H9 (cell line): ENCODE data around the gene CCNY. TPM values are rescaled to one million over a fixed set of nuclear protein-coding genes. Genes with fewer than 3 reads are reported as not detected.

Experiments
- DNase-seq: peaks from one replicate; pipeline ENCODE4 v3.0.0-alpha.2; 2017
- H2AFZ ChIP-seq: one replicate; pipeline ENCODE4 v1.6.1; 2013; ENCODE audit warnings: mild to moderate bottlenecking, low read length, control low read depth, moderate library complexity
- H2AK5ac ChIP-seq: 2 replicates; pipeline ENCODE4 v1.6.1; 2013; ENCODE audit warnings: low read length, control low read depth, mixed read lengths; ENCODE audit not compliant: insufficient read length
- H2BK120ac ChIP-seq: one replicate; pipeline ENCODE4 v1.6.1; 2013; ENCODE audit warnings: low read depth, mild to moderate bottlenecking, low read length, control low read depth, inconsistent platforms; ENCODE audit not compliant: poor library complexity, severe bottlenecking
- H2BK12ac ChIP-seq: 2 replicates; pipeline ENCODE4 v1.6.1; 2013; ENCODE audit warnings: low read length, control low read depth, mixed read lengths, low read depth; ENCODE audit not compliant: insufficient read length
- H2BK15ac ChIP-seq: 2 replicates; pipeline ENCODE4 v1.6.1; 2013; ENCODE audit warnings: low read depth, low read length, control low read depth
- H2BK20ac ChIP-seq: one replicate; pipeline ENCODE4 v1.6.1; 2013; ENCODE audit warnings: low read depth, mild to moderate bottlenecking, low read length, control low read depth, inconsistent platforms; ENCODE audit not compliant: poor library complexity, severe bottlenecking
- H2BK5ac ChIP-seq: 2 replicates; pipeline ENCODE4 v1.6.1; 2013; ENCODE audit warnings: low read length, control low read depth, mixed read lengths; ENCODE audit not compliant: insufficient read length
- H3K14ac ChIP-seq: 2 replicates; pipeline ENCODE4 v1.6.1; 2013; ENCODE audit warnings: low read length, control low read depth; ENCODE audit not compliant: insufficient read depth
- H3K18ac ChIP-seq: 2 replicates; pipeline ENCODE4 v1.6.1; 2013; ENCODE audit warnings: low read depth, mild to moderate bottlenecking, mixed read lengths, low read length, control low read depth; ENCODE audit not compliant: insufficient read length
- H3K23ac ChIP-seq: 2 replicates; pipeline ENCODE4 v1.6.1; 2013; ENCODE audit warnings: low read length, control low read depth, mixed read lengths, low read depth; ENCODE audit not compliant: insufficient read length
- H3K23me2 ChIP-seq: 2 replicates; pipeline ENCODE4 v1.6.1; 2013; ENCODE audit warnings: low read depth, mild to moderate bottlenecking, mixed read lengths, low read length, control low read depth; ENCODE audit not compliant: insufficient read length, poor library complexity, severe bottlenecking
- H3K27ac ChIP-seq: 2 replicates; pipeline ENCODE4 v1.5.1; 2013; ENCODE audit warnings: low read length, control low read depth, mixed read lengths, low read depth; ENCODE audit not compliant: insufficient read length
- H3K27me3 ChIP-seq: 2 replicates; pipeline ENCODE4 v1.6.1; 2013; ENCODE audit warnings: low read length, control low read depth, inconsistent platforms; ENCODE audit not compliant: insufficient read depth
- H3K4ac ChIP-seq: 2 replicates; pipeline ENCODE4 v1.6.1; 2013; ENCODE audit warnings: low read depth, mild to moderate bottlenecking, control low read depth, inconsistent platforms, low read length, moderate library complexity
- H3K4me1 ChIP-seq: 2 replicates; pipeline ENCODE4 v1.6.1; 2013; ENCODE audit warnings: low read length, control low read depth, inconsistent platforms; ENCODE audit not compliant: insufficient read depth
- H3K4me2 ChIP-seq: 2 replicates; pipeline ENCODE4 v1.6.1; 2013; ENCODE audit warnings: low read length, control low read depth, mixed read lengths; ENCODE audit not compliant: insufficient read length, insufficient read depth
- H3K56ac ChIP-seq: 2 replicates; pipeline ENCODE4 v1.6.1; 2013; ENCODE audit warnings: low read depth, mild to moderate bottlenecking, mixed read lengths, low read length, control low read depth; ENCODE audit not compliant: insufficient read length
- H3K79me1 ChIP-seq: 2 replicates; pipeline ENCODE4 v1.6.1; 2013; ENCODE audit warnings: low read depth, mild to moderate bottlenecking, moderate library complexity, low read length, control low read depth, inconsistent platforms; ENCODE audit not compliant: insufficient read depth, poor library complexity, severe bottlenecking
- H3K79me2 ChIP-seq: 2 replicates; pipeline ENCODE4 v1.6.1; 2013; ENCODE audit warnings: low read length, control low read depth, inconsistent platforms; ENCODE audit not compliant: insufficient read depth
- H3K9ac ChIP-seq: 2 replicates; pipeline ENCODE4 v1.6.1; 2013; ENCODE audit warnings: low read length, control low read depth, mixed read lengths; ENCODE audit not compliant: insufficient read length; ENCODE audit errors: extremely low read depth
- H3K9me3 ChIP-seq: one replicate; pipeline ENCODE4 v1.6.1; 2013; ENCODE audit warnings: low read depth, low read length, inconsistent platforms; ENCODE audit not compliant: control insufficient read depth
- H3T11ph ChIP-seq: one replicate; pipeline ENCODE4 v1.6.1; 2013; ENCODE audit warnings: mild to moderate bottlenecking, low read length, control low read depth, inconsistent platforms
- H4K20me1 ChIP-seq: one replicate; pipeline ENCODE4 v1.6.1; 2013; ENCODE audit not compliant: control insufficient read depth, insufficient read length, insufficient read depth
- H4K5ac ChIP-seq: 2 replicates; pipeline ENCODE4 v1.6.1; 2013; ENCODE audit warnings: low read depth, mild to moderate bottlenecking, mixed read lengths, low read length, control low read depth; ENCODE audit not compliant: insufficient read length
- H4K8ac ChIP-seq: replicated peaks from 2 replicates; pipeline ENCODE4 v1.6.1; 2013; ENCODE audit warnings: low read length, control low read depth, mixed read lengths, low read depth; ENCODE audit not compliant: insufficient read length
- H4K91ac ChIP-seq: 2 replicates; pipeline ENCODE4 v1.6.1; 2013; ENCODE audit warnings: low read depth, mild to moderate bottlenecking, moderate library complexity, mixed read lengths, low read length, control low read depth; ENCODE audit not compliant: insufficient read length
- H3K27ac Mint-ChIP-seq, 3 experiments: 2 replicates in 2 of 3; 3 replicates in 1 of 3; pipeline ENCODE4 v1.8.0; 2020 to 2021; ENCODE audit warnings: mixed read lengths in 3 of 3, mild to moderate bottlenecking in 1 of 3, moderate library complexity in 1 of 3
- H3K27me3 Mint-ChIP-seq: 2 replicates; pipeline ENCODE4 v1.8.0; 2021; ENCODE audit warnings: low read depth, mild to moderate bottlenecking, moderate library complexity, mixed read lengths
- H3K36me3 Mint-ChIP-seq, 3 experiments: 2 replicates in 2 of 3; 3 replicates in 1 of 3; pipeline ENCODE4 v1.8.0; 2020 to 2021; ENCODE audit warnings: low read depth in 3 of 3, mixed read lengths in 3 of 3; ENCODE audit not compliant: insufficient read depth in 1 of 3
- H3K4me1 Mint-ChIP-seq, 2 experiments: 2 replicates each; pipeline ENCODE4 v1.8.0; 2020; ENCODE audit warnings: mixed read lengths in 2 of 2
- H3K4me3 Mint-ChIP-seq, 2 experiments: 2 replicates in 1 of 2; 3 replicates in 1 of 2; pipeline ENCODE4 v1.8.0; 2020 to 2021; ENCODE audit warnings: mild to moderate bottlenecking in 2 of 2, mixed read lengths in 2 of 2, moderate library complexity in 1 of 2
- H3K9me3 Mint-ChIP-seq, 2 experiments: 2 replicates in 1 of 2; 3 replicates in 1 of 2; pipeline ENCODE4 v1.8.0; 2020; ENCODE audit warnings: mild to moderate bottlenecking in 2 of 2, mixed read lengths in 2 of 2, moderate library complexity in 1 of 2
- WGBS: extraction: QIAGEN DNeasy Blood & Tissue Kit; methylation state at CpG from one replicate; pipeline ENCODE4 v1.1.7; 2013; ENCODE audit warnings: missing lambda C conversion rate, low lambda C conversion rate, mixed read lengths; ENCODE audit not compliant: insufficient read length; ENCODE audit errors: extremely low coverage; 5-methylcytosine and 5-hydroxymethylcytosine counted together
- total RNA-seq: library from RNA; stranded (reverse); gene quantifications from 2 replicates; pipeline ENCODE4 v1.2.1, GENCODE V29; 2021
- TF ChIP-seq, protein P1 (sequence below): fragments of 200-600 bp; sonication (generic); conservative IDR thresholded peaks from 3 replicates; pipeline ENCODE4 v1.8.0; 2021; ENCODE audit warnings: antibody characterized with exemption, mild to moderate bottlenecking

Gene CCNY
- total RNA-seq, 1 experiment from 2014 or later, result 62.1 TPM

DNA sequence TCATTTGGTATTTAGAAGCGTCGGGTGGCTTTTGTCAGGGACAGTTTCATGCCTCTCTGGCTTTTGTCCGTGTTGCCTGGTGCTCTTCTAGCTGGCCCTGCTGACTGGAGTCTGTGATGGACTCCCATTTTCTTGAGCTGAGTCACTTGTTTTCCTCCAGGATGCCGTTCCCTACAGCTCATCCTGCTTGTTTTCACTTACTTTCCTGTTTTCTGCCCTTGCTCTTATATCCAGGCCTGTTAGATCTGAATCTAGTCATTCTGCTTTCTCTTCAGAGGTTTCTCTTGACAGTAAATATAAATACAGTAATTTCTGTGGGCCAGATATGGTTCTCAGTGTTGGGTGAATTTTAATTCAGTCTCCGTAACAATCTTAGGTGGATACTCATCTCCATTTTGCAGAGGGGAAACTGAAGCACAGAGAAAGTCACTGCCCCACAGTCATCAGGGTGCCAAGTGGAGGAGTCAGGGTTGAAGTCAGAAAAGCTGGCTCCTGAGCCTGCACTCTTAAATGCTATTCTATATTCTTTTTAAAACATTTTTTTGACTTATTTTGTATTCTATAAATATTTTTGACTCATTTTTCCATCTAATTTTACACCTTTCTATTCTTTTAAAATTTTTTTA is 85.4 kb downstream of the CCNY start:
- no peak overlapping the region for H3K9ac ChIP-seq
- H4K5ac ChIP-seq, result no peak overlapping the region
- no peaks in the 10 kb centered on the region for H3K36me3 Mint-ChIP-seq
- H3K18ac ChIP-seq, result no peak overlapping the region
- H3K27ac ChIP-seq, result no peak overlapping the region
- H3K79me1 ChIP-seq, result no peaks in the 10 kb centered on the region
- H2BK120ac ChIP-seq, result no peak overlapping the region
- H3K9me3 Mint-ChIP-seq, result no peaks in the 10 kb centered on the region; a peak in 1 of 5 replicates
- no peak overlapping the region for H3K23ac ChIP-seq
- WGBS, result no CpG with 5 or more reads among the region's 5 CpGs
- no peak overlapping the region for H3K56ac ChIP-seq
- DNase-seq, result no peak
- H2BK5ac ChIP-seq, result no peak overlapping the region
- H3K4me1 ChIP-seq, result peaks cover 14% of the 10 kb centered on the region
- peaks cover 54 to 62% of the 10 kb centered on the region in 2 experiments for H3K4me1 Mint-ChIP-seq
- H3K27ac Mint-ChIP-seq, result peak overlapping the region; percentile 35 to 95 (median 94); a peak in 6 of 7 replicates
- H2AK5ac ChIP-seq, result no peak overlapping the region
- peaks cover 5% of the 10 kb centered on the region; the same call in 1 of the 2 replicates for H3K79me2 ChIP-seq
- no peak overlapping the region for H4K91ac ChIP-seq
- H4K20me1 ChIP-seq, result no peaks in the 10 kb centered on the region
- H2BK20ac ChIP-seq, result no peak overlapping the region
- no peak overlapping the region for H3K4me3 Mint-ChIP-seq
- H3K27me3 Mint-ChIP-seq, result no peaks in the 10 kb centered on the region
- H2BK12ac ChIP-seq, result no peak overlapping the region
- no peak overlapping the region for H3K4ac ChIP-seq
- no peak overlapping the region for H4K8ac ChIP-seq
- TF ChIP-seq, protein P1, sequence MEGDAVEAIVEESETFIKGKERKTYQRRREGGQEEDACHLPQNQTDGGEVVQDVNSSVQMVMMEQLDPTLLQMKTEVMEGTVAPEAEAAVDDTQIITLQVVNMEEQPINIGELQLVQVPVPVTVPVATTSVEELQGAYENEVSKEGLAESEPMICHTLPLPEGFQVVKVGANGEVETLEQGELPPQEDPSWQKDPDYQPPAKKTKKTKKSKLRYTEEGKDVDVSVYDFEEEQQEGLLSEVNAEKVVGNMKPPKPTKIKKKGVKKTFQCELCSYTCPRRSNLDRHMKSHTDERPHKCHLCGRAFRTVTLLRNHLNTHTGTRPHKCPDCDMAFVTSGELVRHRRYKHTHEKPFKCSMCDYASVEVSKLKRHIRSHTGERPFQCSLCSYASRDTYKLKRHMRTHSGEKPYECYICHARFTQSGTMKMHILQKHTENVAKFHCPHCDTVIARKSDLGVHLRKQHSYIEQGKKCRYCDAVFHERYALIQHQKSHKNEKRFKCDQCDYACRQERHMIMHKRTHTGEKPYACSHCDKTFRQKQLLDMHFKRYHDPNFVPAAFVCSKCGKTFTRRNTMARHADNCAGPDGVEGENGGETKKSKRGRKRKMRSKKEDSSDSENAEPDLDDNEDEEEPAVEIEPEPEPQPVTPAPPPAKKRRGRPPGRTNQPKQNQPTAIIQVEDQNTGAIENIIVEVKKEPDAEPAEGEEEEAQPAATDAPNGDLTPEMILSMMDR, result no peak
- H3K23me2 ChIP-seq, result no peaks in the 10 kb centered on the region
- H3K27me3 ChIP-seq, result no peaks in the 10 kb centered on the region
- no peaks in the 10 kb centered on the region for H3K9me3 ChIP-seq
- H3T11ph ChIP-seq, result no peak overlapping the region
- no peak overlapping the region for H3K4me2 ChIP-seq
- no peak overlapping the region for H2BK15ac ChIP-seq
- no peak overlapping the region for H2AFZ ChIP-seq
- H3K14ac ChIP-seq, result no peak overlapping the region
